ENCODE results near the gene SLC25A4.

- TF ChIP-seq CTCF (conservative IDR thresholded peaks at IDR 0.05) (no peak), ZFX (IDR thresholded peaks at IDR 0.05) (no peak)
These were observed 38.3 kb upstream of the SLC25A4 start for GRCh38 chr4:185104733-185105132.

All from C4-2B (cell line).